ENCODE data around the gene EPB41L2.

DNA sequence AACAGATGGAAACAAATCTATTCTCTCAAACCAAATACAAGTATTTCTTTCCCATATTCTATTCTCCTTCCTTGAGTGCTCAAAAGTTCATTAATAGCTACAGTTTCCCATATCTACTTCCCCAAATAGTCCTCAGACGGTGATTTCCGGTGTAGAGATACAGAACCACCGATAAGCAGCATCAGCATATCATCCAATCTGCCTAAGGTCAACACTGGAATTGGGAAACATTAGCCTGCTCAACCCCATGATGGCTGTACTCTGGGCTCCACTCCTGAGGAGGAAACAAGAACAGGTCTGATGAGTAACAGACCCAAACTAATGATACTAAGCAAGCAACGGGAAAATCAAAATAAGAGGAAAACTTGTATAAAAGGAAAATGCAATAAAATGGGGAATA, 115.6 kb downstream of the EPB41L2 start:
- TF ChIP-seq EZH2phosphoT487 (IDR thresholded peaks at IDR 0.05; ENCODE audit: insufficient read depth, low read depth), result no peak
- TF ChIP-seq EZH2 (IDR thresholded peaks at IDR 0.05; ENCODE audit: insufficient read depth, poor library complexity, severe bottlenecking), result no peak
